WTC11 (cell line): Measurements from ENCODE around the gene NUDT6.

Experiments
- ATF1 ChIP-seq: sonication (generic); formaldehyde crosslinking; IDR thresholded peaks from 2 replicates; pipeline ENCODE4 v1.8.1; 2023; ENCODE audit warnings: mild to moderate bottlenecking, moderate library complexity, missing genetic modification reagents
- ATF2 ChIP-seq: sonication (generic); formaldehyde crosslinking; IDR thresholded peaks from 2 replicates; pipeline ENCODE4 v1.8.1; 2022; ENCODE audit warnings: low read depth, missing genetic modification reagents, borderline replicate concordance
- CBFB ChIP-seq: sonication (generic); formaldehyde crosslinking; IDR thresholded peaks from 2 replicates; pipeline ENCODE4 v1.8.1; 2022; ENCODE audit warnings: mild to moderate bottlenecking, low read depth, missing genetic modification reagents
- ELF4 ChIP-seq: sonication (generic); formaldehyde crosslinking; IDR thresholded peaks from 2 replicates; pipeline ENCODE4 v1.8.1; 2022; ENCODE audit warnings: low read depth, mild to moderate bottlenecking, moderate library complexity, missing genetic modification reagents
- FOXJ3 ChIP-seq: sonication (generic); formaldehyde crosslinking; IDR thresholded peaks from 2 replicates; pipeline ENCODE4 v1.9.0; 2021; ENCODE audit warnings: missing genetic modification reagents, mild to moderate bottlenecking, borderline replicate concordance
- FOXK1 ChIP-seq: sonication (generic); formaldehyde crosslinking; IDR thresholded peaks from 2 replicates; pipeline ENCODE4 v1.8.0; 2022; ENCODE audit warnings: mild to moderate bottlenecking, moderate library complexity, missing genetic modification reagents
- MAX ChIP-seq: sonication (generic); formaldehyde crosslinking; IDR thresholded peaks from 2 replicates; pipeline ENCODE4 v1.8.0; 2022; ENCODE audit warnings: mild to moderate bottlenecking, missing genetic modification reagents
- MYBL2 ChIP-seq: sonication (generic); formaldehyde crosslinking; IDR thresholded peaks from 2 replicates; pipeline ENCODE4 v1.8.1; 2023; ENCODE audit warnings: mild to moderate bottlenecking, moderate library complexity, missing genetic modification reagents
- NFE2L1 ChIP-seq: sonication (generic); formaldehyde crosslinking; IDR thresholded peaks from 2 replicates; pipeline ENCODE4 v1.8.1; 2023; ENCODE audit warnings: missing genetic modification reagents
- NR2C2 ChIP-seq: sonication (generic); formaldehyde crosslinking; IDR thresholded peaks from 2 replicates; pipeline ENCODE4 v1.8.0; 2022; ENCODE audit warnings: mild to moderate bottlenecking, missing genetic modification reagents
- TCF7 ChIP-seq: sonication (generic); formaldehyde crosslinking; IDR thresholded peaks from 2 replicates; pipeline ENCODE4 v1.8.0; 2022; ENCODE audit warnings: mild to moderate bottlenecking, low read depth, missing genetic modification reagents, moderate library complexity
- TF ChIP-seq, protein P1 (sequence below): sonication (generic); formaldehyde crosslinking; IDR thresholded peaks from 2 replicates; pipeline ENCODE4 v1.8.1; 2023; ENCODE audit warnings: mild to moderate bottlenecking, missing genetic modification reagents
- TF ChIP-seq, protein P2 (sequence below): fragments of 200-600 bp; IDR thresholded peaks from 2 replicates; pipeline ENCODE4 v1.8.0; 2022; ENCODE audit warnings: antibody characterized with exemption
- TF ChIP-seq, protein P3 (sequence below): sonication (generic); formaldehyde crosslinking; IDR thresholded peaks from 2 replicates; pipeline ENCODE4 v1.8.1; 2023; ENCODE audit warnings: mild to moderate bottlenecking, missing genetic modification reagents, moderate library complexity

DNA sequence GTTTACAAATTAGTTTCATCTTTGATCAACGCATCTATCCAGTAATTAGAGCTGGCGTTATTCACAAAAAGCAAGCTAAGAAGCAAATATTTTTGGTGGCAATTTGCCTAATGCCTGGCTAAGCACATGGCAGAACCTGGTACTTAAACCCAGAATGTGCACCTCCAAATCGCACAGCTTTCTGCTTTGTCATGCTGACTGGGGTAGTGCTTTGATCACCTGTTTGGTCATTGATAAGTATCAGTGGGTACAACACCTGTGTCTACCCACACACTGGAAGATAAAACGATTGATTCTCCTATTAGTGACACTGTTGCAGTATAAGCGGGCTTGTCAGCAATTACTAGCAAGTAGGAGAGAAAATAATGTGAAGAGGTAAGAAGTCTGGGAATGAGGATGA lies 1.9 kb downstream of the NUDT6 start:
- TF ChIP-seq, protein P1, sequence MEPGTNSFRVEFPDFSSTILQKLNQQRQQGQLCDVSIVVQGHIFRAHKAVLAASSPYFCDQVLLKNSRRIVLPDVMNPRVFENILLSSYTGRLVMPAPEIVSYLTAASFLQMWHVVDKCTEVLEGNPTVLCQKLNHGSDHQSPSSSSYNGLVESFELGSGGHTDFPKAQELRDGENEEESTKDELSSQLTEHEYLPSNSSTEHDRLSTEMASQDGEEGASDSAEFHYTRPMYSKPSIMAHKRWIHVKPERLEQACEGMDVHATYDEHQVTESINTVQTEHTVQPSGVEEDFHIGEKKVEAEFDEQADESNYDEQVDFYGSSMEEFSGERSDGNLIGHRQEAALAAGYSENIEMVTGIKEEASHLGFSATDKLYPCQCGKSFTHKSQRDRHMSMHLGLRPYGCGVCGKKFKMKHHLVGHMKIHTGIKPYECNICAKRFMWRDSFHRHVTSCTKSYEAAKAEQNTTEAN (CRISPR knock-in tag), result no peak
- TF ChIP-seq, protein P2, sequence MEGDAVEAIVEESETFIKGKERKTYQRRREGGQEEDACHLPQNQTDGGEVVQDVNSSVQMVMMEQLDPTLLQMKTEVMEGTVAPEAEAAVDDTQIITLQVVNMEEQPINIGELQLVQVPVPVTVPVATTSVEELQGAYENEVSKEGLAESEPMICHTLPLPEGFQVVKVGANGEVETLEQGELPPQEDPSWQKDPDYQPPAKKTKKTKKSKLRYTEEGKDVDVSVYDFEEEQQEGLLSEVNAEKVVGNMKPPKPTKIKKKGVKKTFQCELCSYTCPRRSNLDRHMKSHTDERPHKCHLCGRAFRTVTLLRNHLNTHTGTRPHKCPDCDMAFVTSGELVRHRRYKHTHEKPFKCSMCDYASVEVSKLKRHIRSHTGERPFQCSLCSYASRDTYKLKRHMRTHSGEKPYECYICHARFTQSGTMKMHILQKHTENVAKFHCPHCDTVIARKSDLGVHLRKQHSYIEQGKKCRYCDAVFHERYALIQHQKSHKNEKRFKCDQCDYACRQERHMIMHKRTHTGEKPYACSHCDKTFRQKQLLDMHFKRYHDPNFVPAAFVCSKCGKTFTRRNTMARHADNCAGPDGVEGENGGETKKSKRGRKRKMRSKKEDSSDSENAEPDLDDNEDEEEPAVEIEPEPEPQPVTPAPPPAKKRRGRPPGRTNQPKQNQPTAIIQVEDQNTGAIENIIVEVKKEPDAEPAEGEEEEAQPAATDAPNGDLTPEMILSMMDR, result no peak
- TF ChIP-seq ELF4, result no peak
- no peak for TF ChIP-seq ATF1 (CRISPR knock-in tag)
- no peak for TF ChIP-seq ATF2 (CRISPR knock-in tag)
- TF ChIP-seq TCF7 (CRISPR knock-in tag), result no peak
- TF ChIP-seq NR2C2 (CRISPR knock-in tag), result no peak
- no peak for TF ChIP-seq NFE2L1 (CRISPR knock-in tag)
- TF ChIP-seq, protein P3, sequence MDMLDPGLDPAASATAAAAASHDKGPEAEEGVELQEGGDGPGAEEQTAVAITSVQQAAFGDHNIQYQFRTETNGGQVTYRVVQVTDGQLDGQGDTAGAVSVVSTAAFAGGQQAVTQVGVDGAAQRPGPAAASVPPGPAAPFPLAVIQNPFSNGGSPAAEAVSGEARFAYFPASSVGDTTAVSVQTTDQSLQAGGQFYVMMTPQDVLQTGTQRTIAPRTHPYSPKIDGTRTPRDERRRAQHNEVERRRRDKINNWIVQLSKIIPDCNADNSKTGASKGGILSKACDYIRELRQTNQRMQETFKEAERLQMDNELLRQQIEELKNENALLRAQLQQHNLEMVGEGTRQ (CRISPR knock-in tag), result no peak
- TF ChIP-seq MAX (CRISPR knock-in tag), result no peak
- TF ChIP-seq FOXK1 (CRISPR knock-in tag), result no peak
- no peak for TF ChIP-seq FOXJ3 (CRISPR knock-in tag)
- no peak for TF ChIP-seq CBFB (CRISPR knock-in tag)
- no peak for TF ChIP-seq MYBL2 (CRISPR knock-in tag)
